Activated naive CD8-positive, alpha-beta T cell treated with anti-CD3 and anti-CD28 coated beads, Interleukin-2, amount 50 U/mL, for 24 hours (primary cell): ENCODE results near the gene UBA3.

Experiments
- ATAC-seq: fragments of 150-1000 bp; cut with Tn5 transposase; one replicate; pipeline ENCODE4 v1.10.0; 2021
- DNase-seq: peaks from one replicate; pipeline ENCODE4 v3.0.0; 2021
- H3K27ac Mint-ChIP-seq: one replicate; pipeline ENCODE4 v1.8.0; 2021; ENCODE audit warnings: mild to moderate bottlenecking, mixed read lengths
- H3K27me3 Mint-ChIP-seq: one replicate; pipeline ENCODE4 v1.8.0; 2021; ENCODE audit warnings: mixed read lengths
- H3K36me3 Mint-ChIP-seq: one replicate; pipeline ENCODE4 v1.8.0; 2021; ENCODE audit warnings: low read depth, mixed read lengths
- H3K4me1 Mint-ChIP-seq: one replicate; pipeline ENCODE4 v1.8.0; 2021; ENCODE audit warnings: mixed read lengths
- H3K4me3 Mint-ChIP-seq: one replicate; pipeline ENCODE4 v1.8.0; 2021; ENCODE audit warnings: mild to moderate bottlenecking, moderate library complexity, mixed read lengths
- H3K9me3 Mint-ChIP-seq: one replicate; pipeline ENCODE4 v1.8.0; 2021; ENCODE audit warnings: mixed read lengths

UBA3 gene

GRCh38 chr3:69016901-69017300 is 63.3 kb downstream of the UBA3 start:
- Mint-ChIP-seq H3K27me3 (no peaks in the 10 kb centered on the region), H3K36me3 (peaks cover 11% of the 10 kb centered on the region), H3K4me1 (peaks cover 26% of the 10 kb centered on the region), H3K27ac (no peak overlapping the region), H3K9me3 (no peaks in the 10 kb centered on the region), H3K4me3 (no peak overlapping the region)
- DNase-seq = no peak
- no peak for ATAC-seq

DNA sequence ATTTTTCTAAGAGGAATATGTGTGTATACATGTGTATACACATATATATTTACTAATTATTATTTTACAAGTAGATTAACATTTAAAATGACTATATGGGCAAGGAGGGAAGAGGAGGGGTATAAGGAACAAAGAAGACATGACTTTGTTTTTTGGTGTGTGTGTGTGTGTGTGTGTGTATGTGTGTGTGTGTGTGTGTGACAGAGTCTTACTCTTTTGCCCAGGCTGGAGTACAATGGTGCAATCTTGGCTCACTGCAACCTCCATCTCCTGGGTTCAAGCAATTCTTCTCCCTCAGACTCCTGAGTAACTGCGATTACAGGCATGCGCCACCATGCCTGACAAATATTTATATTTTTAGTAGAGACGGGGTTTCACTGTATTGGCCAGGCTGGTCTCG is 64.1 kb downstream of the UBA3 start:
- ATAC-seq (no peak), DNase-seq (no peak)
- Mint-ChIP-seq H3K27me3 (no peaks in the 10 kb centered on the region), H3K4me1 (peaks cover 28% of the 10 kb centered on the region), H3K36me3 (peaks cover 10% of the 10 kb centered on the region), H3K4me3 (no peak overlapping the region), H3K9me3 (no peaks in the 10 kb centered on the region), H3K27ac (no peak overlapping the region)

- Mint-ChIP-seq H3K27me3 (no peaks in the 10 kb centered on the region), H3K36me3 (peaks cover 7% of the 10 kb centered on the region), H3K27ac (peak overlapping the region; percentile 84), H3K4me3 (peak overlapping the region; percentile 81), H3K4me1 (peaks cover 25% of the 10 kb centered on the region), H3K9me3 (no peaks in the 10 kb centered on the region)
- ATAC-seq = no peak
- DNase-seq = no peak
Observed at GRCh38 chr3:69014022-69014580, 66.1 kb downstream of the UBA3 start.

- ATAC-seq (peak; percentile 83), DNase-seq (peak; percentile 87)
- Mint-ChIP-seq H3K36me3 (peaks cover 9% of the 10 kb centered on the region), H3K4me3 (peak within 1 kb of the TSS; percentile 81), H3K27ac (peak within 1 kb of the TSS; percentile 84), H3K4me1 (peaks cover 25% of the 10 kb centered on the region), H3K27me3 (no peaks in the 10 kb centered on the region), H3K9me3 (no peaks in the 10 kb centered on the region)
Observed at GRCh38 chr3:69013253-69014021, 66.7 kb downstream of the UBA3 start, which contains the start of gene EOGT. Gene EOGT, minus strand, starts transcription at chr3:69013684. Its CDS starts 3,838 bp downstream, at chr3:69009846.

DNA sequence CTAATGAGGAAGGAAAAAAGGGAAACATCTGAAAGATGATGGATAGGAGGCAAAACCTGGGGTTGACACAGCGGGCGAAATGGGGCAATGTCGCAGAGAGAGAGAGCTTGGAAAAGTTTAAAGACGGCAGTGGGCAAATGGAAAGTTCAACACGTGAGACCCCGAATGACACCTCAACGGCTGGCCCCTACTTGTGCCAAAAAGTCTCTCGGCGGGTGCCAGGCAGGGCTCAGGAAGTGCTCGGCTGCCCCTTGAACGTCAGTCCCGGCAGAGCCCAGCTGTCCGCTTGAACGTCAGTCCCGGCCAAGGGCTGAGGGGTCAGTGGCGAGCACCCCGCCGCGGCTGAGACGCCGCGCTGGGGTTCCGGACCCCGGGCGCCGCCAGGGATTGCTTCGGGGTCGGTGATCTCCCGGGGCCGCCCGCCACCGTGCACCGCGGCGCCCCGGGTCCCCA is 67.3 kb downstream of the UBA3 start:
- peak; percentile 40 for DNase-seq
- peak; percentile 24 for ATAC-seq
- H3K4me3 Mint-ChIP-seq = peak overlapping the region; percentile 81
- no peaks in the 10 kb centered on the region for H3K9me3 Mint-ChIP-seq
- no peaks in the 10 kb centered on the region for H3K27me3 Mint-ChIP-seq
- peaks cover 25% of the 10 kb centered on the region for H3K4me1 Mint-ChIP-seq
- H3K27ac Mint-ChIP-seq = peak overlapping the region; percentile 60
- peaks cover 9% of the 10 kb centered on the region for H3K36me3 Mint-ChIP-seq

GRCh38 chr3:69012100-69012799 is 67.9 kb downstream of the UBA3 start:
- peaks cover 6% of the 10 kb centered on the region for H3K36me3 Mint-ChIP-seq
- H3K27me3 Mint-ChIP-seq = no peaks in the 10 kb centered on the region
- H3K4me3 Mint-ChIP-seq = peak overlapping the region; percentile 81
- ATAC-seq (no peak), DNase-seq (no peak)
- peaks cover 25% of the 10 kb centered on the region for H3K4me1 Mint-ChIP-seq
- H3K9me3 Mint-ChIP-seq = no peaks in the 10 kb centered on the region
- peak overlapping the region; percentile 60 for H3K27ac Mint-ChIP-seq

- DNase-seq = no peak
- Mint-ChIP-seq H3K4me1 (peaks cover 25% of the 10 kb centered on the region), H3K27ac (no peak overlapping the region), H3K36me3 (peaks cover 4% of the 10 kb centered on the region), H3K9me3 (no peaks in the 10 kb centered on the region), H3K27me3 (no peaks in the 10 kb centered on the region), H3K4me3 (no peak overlapping the region)
- no peak for ATAC-seq
Observed at GRCh38 chr3:69011096-69011730, 69.0 kb downstream of the UBA3 start.

GRCh38 chr3:69009559-69010410 is 70.4 kb downstream of the UBA3 start:
- Mint-ChIP-seq H3K36me3 (peaks cover 4% of the 10 kb centered on the region), H3K4me3 (no peak overlapping the region), H3K4me1 (peaks cover 18% of the 10 kb centered on the region), H3K27ac (no peak overlapping the region), H3K27me3 (no peaks in the 10 kb centered on the region), H3K9me3 (no peaks in the 10 kb centered on the region)
- ATAC-seq = no peak
- DNase-seq = no peak

- Mint-ChIP-seq H3K36me3 (peaks cover 7% of the 10 kb centered on the region), H3K4me3 (no peak overlapping the region), H3K27me3 (no peaks in the 10 kb centered on the region), H3K9me3 (no peaks in the 10 kb centered on the region), H3K27ac (no peak overlapping the region), H3K4me1 (peaks cover 10% of the 10 kb centered on the region)
- ATAC-seq (no peak), DNase-seq (no peak)
Observed at GRCh38 chr3:69008980-69009379, 71.2 kb downstream of the UBA3 start.

DNA sequence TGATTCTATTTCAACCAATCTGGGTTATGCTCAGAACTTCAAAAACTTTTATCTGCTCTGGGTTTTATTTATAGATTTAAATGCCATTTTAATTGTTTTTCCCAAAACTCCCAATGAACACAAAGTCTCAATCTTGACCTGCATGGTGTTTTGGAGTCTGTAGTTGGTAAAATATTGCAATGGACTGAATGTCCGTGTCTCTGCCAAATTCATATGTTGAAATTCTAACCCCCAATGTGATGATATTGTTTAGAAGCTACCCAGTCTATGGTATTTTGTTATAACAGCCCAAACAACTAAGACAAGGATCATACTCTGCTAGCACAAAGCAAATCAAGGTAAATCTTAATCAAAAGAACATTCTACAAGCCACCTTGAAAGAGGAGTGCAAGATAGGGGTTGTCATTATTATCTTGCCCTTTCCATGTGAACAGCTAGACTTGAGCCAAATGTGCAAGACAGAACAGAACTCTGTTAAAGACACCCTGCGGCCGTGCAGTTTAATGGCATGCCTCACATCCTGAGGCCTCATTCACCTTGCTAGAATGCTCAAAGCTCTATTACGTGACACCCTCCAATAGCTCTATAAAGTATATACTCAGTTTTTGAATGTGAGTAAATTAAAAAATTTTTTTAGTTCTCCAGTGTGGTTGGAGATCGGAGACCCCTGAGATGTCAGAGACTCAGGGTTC is 74.2 kb downstream of the UBA3 start:
- Mint-ChIP-seq H3K27me3 (no peaks in the 10 kb centered on the region), H3K27ac (no peak overlapping the region), H3K4me3 (no peak overlapping the region)

DNA sequence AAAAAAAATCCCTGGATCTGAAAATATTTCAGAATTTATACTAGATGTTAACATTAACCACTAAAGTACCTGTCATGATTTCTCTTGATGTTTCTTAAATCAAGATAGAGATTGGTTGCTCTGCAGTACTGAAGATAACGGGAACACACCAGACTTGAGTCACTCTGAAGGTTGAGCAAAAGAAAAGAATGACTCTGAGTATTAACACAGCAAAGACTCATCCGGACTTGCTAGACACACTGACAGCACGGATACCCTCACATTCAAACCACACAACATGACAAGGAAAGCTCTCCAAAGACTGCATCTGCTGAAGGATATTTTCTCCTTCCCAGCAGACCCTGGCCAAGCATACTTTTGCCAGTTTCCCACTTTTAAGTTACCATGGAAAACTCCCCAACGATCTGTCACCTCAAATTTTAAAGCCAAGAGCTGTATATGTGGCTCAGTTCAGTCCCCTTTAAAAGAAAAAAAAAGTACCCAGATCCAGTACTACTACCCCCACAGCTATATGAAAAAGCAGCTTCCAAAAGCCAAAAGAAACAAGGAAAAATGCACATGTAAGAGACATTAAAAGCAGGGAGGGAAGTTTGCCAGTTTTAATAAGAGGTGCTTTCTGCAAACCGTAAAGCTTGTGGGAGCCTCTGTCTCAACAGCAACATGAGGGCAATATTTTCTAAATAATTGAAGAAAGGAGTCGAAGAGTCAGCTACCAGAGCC is 74.9 kb downstream of the UBA3 start:
- H3K27ac Mint-ChIP-seq = no peak overlapping the region
- H3K36me3 Mint-ChIP-seq = peaks cover 21% of the 10 kb centered on the region
- H3K9me3 Mint-ChIP-seq = no peaks in the 10 kb centered on the region
- ATAC-seq = no peak
- H3K27me3 Mint-ChIP-seq = no peaks in the 10 kb centered on the region
- DNase-seq = no peak
- no peaks in the 10 kb centered on the region for H3K4me1 Mint-ChIP-seq
- H3K4me3 Mint-ChIP-seq = no peak overlapping the region

More for the DNA sequence above, 74.2 kb downstream of the UBA3 start:
- no peaks in the 10 kb centered on the region for H3K4me1 Mint-ChIP-seq
- ATAC-seq (no peak), DNase-seq (no peak)
- H3K9me3 Mint-ChIP-seq = no peaks in the 10 kb centered on the region
- peaks cover 21% of the 10 kb centered on the region for H3K36me3 Mint-ChIP-seq
